Measurements from ENCODE around the gene LBX2. TPM values are rescaled to one million over a fixed set of nuclear protein-coding genes. Genes with fewer than 3 reads are reported as not detected.

Gene LBX2
- total and polyA plus RNA-seq, 9 of the 15 experiments (the other 6 are each of a cell fraction or from before 2014, with no cell fraction given): 0.39 to 6.2 (median 1.8) TPM; not detected in 1

- TF ChIP-seq CEBPZ (IDR thresholded peaks at IDR 0.05; ENCODE audit: borderline replicate concordance, low read depth, low read length) (no peak), ZBTB11 (CRISPR knock-in tag; IDR thresholded peaks at IDR 0.05) (no peak), ZNF3 (CRISPR knock-in tag; IDR thresholded peaks at IDR 0.05) (no peak), ZC3H4 (CRISPR knock-in tag; IDR thresholded peaks at IDR 0.05; ENCODE audit: borderline replicate concordance) (no peak), DMBX1 (CRISPR knock-in tag; IDR thresholded peaks at IDR 0.05; ENCODE audit: borderline replicate concordance) (no peak), ZBTB43 (CRISPR knock-in tag; IDR thresholded peaks at IDR 0.05) (no peak), AFF1 (IDR thresholded peaks at IDR 0.05; ENCODE audit: low read depth in 1 of 2, partially characterized antibody in 2 of 2) (peak in 1 of 2 experiments; percentile 88), TFAM (CRISPR knock-in tag; conservative IDR thresholded peaks at IDR 0.05) (no peak), MAFK (IDR thresholded peaks at IDR 0.05; ENCODE audit: low read length) (0 out of 2 replicates have a peak, but pooled peaks have one; percentile 11), ZNF655 (CRISPR knock-in tag; IDR thresholded peaks at IDR 0.05) (no peak)
Measured at GRCh38 chr2:74525717-74526648, 26.6 kb upstream of the LBX2 start, which contains the start of gene DQX1 (continued).

Data from K562 (cell line).